ENCODE measurements around the gene BCLAF1. TPM values are rescaled to one million over a fixed set of nuclear protein-coding genes. Genes with fewer than 3 reads are reported as not detected.
A peak's percentile ranks its signal among the peaks of the same experiment; 100 is the strongest.

Gene BCLAF1
- total and polyA plus RNA-seq, 2 of the 8 experiments (the other 6 are each of a cell fraction or from before 2014, with no cell fraction given), result 30.5 to 230 TPM

- H3K9me3 ChIP-seq (ENCODE audit: insufficient read depth in 2 of 2, low read depth in 1 of 2, low read length in 1 of 2), result no peaks in the 10 kb centered on the region
- no peaks in the 10 kb centered on the region for H3K79me1 ChIP-seq (ENCODE audit: low read depth, low read length)
- H3K36me3 ChIP-seq (ENCODE audit: control insufficient read depth in 2 of 4, insufficient read depth in 4 of 4, low read length in 3 of 4), result no peaks in the 10 kb centered on the region
- ChIA-PET POLR2A (ENCODE audit: partially characterized antibody) (no interaction called here), CTCF (ENCODE audit: partially characterized antibody) (interaction anchor here (0.9 to 3.4 kb wide), 4 partner anchors 9 to 40 kb away, joined by 3 to 22 read pairs (median 6); no protein-coding TSS in a partner anchor)
- H3K4me3 ChIP-seq (ENCODE audit: extremely low read depth in 1 of 4, insufficient read depth in 2 of 4, low read depth in 3 of 4, low read length in 4 of 4), result no peak overlapping the region
- 86% methylated on average over 8 of the region's 8 CpGs; no CpG with 5 or more reads in 1 of the 2 experiments for WGBS, 2 experiments (ENCODE audit: extremely low coverage in 1 of 2, insufficient coverage in 1 of 2, insufficient read length in 1 of 2, insufficient replicate concordance in 2 of 2, low coverage in 1 of 2, low lambda C conversion rate in 2 of 2, missing lambda C conversion rate in 1 of 2)
- peaks cover 0 to 2% (median 0%) of the 10 kb centered on the region in 4 experiments; a peak in 1 of 7 replicates for H3K4me1 ChIP-seq (replicated peaks in 1 of 4; ENCODE audit: control insufficient read depth in 3 of 4, insufficient read depth in 4 of 4, low read length in 3 of 4)
- no peak overlapping the region for H3K14ac ChIP-seq (ENCODE audit: insufficient read length)
- DNase-seq (ENCODE audit: low read depth in 1 of 2, low spot score in 2 of 2) (no peak), FAIRE-seq (no peak)
- TF ChIP-seq TCF12 (IDR thresholded peaks at IDR 0.05; ENCODE audit: low read depth, low read length) (no peak), JUND (IDR thresholded peaks at IDR 0.05; ENCODE audit: low read length) (peak; percentile 24; the same call in 1 of the 2 replicates)
- no peaks in the 10 kb centered on the region for H3K23me2 ChIP-seq (ENCODE audit: low read depth, low read length)
- no peaks in the 10 kb centered on the region; a peak in 1 of 7 replicates for H3K27me3 ChIP-seq (replicated peaks in 1 of 4; ENCODE audit: control insufficient read depth in 3 of 4, extremely low read depth in 1 of 4, insufficient read depth in 3 of 4, low read length in 3 of 4)
- H4K20me1 ChIP-seq (replicated peaks in 1 of 2; ENCODE audit: control insufficient read depth in 1 of 2, insufficient read depth in 2 of 2, low read length in 2 of 2), result no peaks in the 10 kb centered on the region
- no peak overlapping the region for H4K91ac ChIP-seq (replicated peaks; ENCODE audit: insufficient read length, low read length)
- no peak overlapping the region for H4K5ac ChIP-seq (ENCODE audit: insufficient read length, low read depth, low read length)
- H3K27ac ChIP-seq (ENCODE audit: low read depth, low read length), result no peak overlapping the region
- H3K23ac ChIP-seq (ENCODE audit: insufficient read length), result no peak overlapping the region
- H3K4ac ChIP-seq (replicated peaks; ENCODE audit: insufficient read length, low read depth, low read length), result no peak overlapping the region
- H3K18ac ChIP-seq (ENCODE audit: extremely low read depth, low read length), result no peak overlapping the region
- no peak overlapping the region for H2BK20ac ChIP-seq (ENCODE audit: low read length)
- H2BK5ac ChIP-seq (ENCODE audit: low read depth, low read length), result no peak overlapping the region
- no peak overlapping the region for H2BK120ac ChIP-seq (replicated peaks; ENCODE audit: low read depth, low read length)
- no peak overlapping the region for H3K4me2 ChIP-seq (ENCODE audit: insufficient read depth in 1 of 2, low read depth in 2 of 2, low read length in 2 of 2)
- H2AK5ac ChIP-seq (ENCODE audit: low read depth, low read length), result no peak overlapping the region
- no peak overlapping the region for H4K8ac ChIP-seq (ENCODE audit: extremely low read depth, insufficient read depth, low read length)
- H2BK15ac ChIP-seq (ENCODE audit: low read length), result no peak overlapping the region
- H2BK12ac ChIP-seq (ENCODE audit: low read depth, low read length), result no peak overlapping the region
- no peak overlapping the region for H2AFZ ChIP-seq (ENCODE audit: low read length)
- H3K79me2 ChIP-seq (ENCODE audit: control insufficient read depth in 1 of 2, insufficient read depth in 2 of 2, low read length in 2 of 2), result no peaks in the 10 kb centered on the region
- no peak overlapping the region for H3K56ac ChIP-seq (replicated peaks; ENCODE audit: insufficient read length, low read depth, low read length)
- no peak overlapping the region for H3K9ac ChIP-seq (replicated peaks in 1 of 4; ENCODE audit: extremely low read depth in 1 of 4, low read depth in 3 of 4, low read length in 3 of 4)
Observed at GRCh38 chr6:136326038-136326553, 36.5 kb upstream of the BCLAF1 start.

All from H1 (cell line).